Anterior cingulate cortex (tissue), 58 donors: ENCODE results near the gene MCC.

Source experiments
- DNase-seq, 58 donors: peaks; one replicate each; lab custom pipeline; 2025; lab: John Stamatoyannopoulos, UW

MCC gene

GRCh38 chr5:113232221-113232620 lies 256.0 kb downstream of the MCC start:
- DNase-seq = no peak

- DNase-seq = no peak
Observed at GRCh38 chr5:113231653-113232000, 256.6 kb downstream of the MCC start.

- DNase-seq = no peak
Observed at GRCh38 chr5:113230711-113231652, 257.3 kb downstream of the MCC start.

- DNase-seq = no peak
Observed at GRCh38 chr5:113227798-113228197, 260.5 kb downstream of the MCC start.

- no peak for DNase-seq
Observed at GRCh38 chr5:113226116-113226736, 262.0 kb downstream of the MCC start.

- no peak for DNase-seq
Observed at GRCh38 chr5:113225259-113225658, 263.0 kb downstream of the MCC start.

- no peak for DNase-seq
Observed at GRCh38 chr5:113224605-113225065, 263.6 kb downstream of the MCC start.

- no peak for DNase-seq
Observed at GRCh38 chr5:113223831-113224604, 264.2 kb downstream of the MCC start.

GRCh38 chr5:113223315-113223714 lies 264.9 kb downstream of the MCC start:
- no peak for DNase-seq

- DNase-seq = no peak
Observed at GRCh38 chr5:113221294-113222176, 266.7 kb downstream of the MCC start.

GRCh38 chr5:113219695-113220094 lies 268.6 kb downstream of the MCC start:
- DNase-seq = no peak

GRCh38 chr5:113218906-113219517 lies 269.2 kb downstream of the MCC start:
- DNase-seq = no peak

- DNase-seq = no peak
Observed at GRCh38 chr5:113218200-113218599, 270.1 kb downstream of the MCC start.

GRCh38 chr5:113217619-113218184 lies 270.6 kb downstream of the MCC start:
- DNase-seq = no peak

GRCh38 chr5:113216545-113216944 lies 271.7 kb downstream of the MCC start:
- no peak for DNase-seq

GRCh38 chr5:113215401-113216060 lies 272.7 kb downstream of the MCC start:
- no peak for DNase-seq

GRCh38 chr5:113214606-113215323 lies 273.5 kb downstream of the MCC start:
- no peak for DNase-seq
